ENCODE results near the gene MACROD2.

- TF ChIP-seq POLR2A (IDR thresholded peaks at IDR 0.05; ENCODE audit: low read depth, low read length) (no peak), POLR2AphosphoS5 (IDR thresholded peaks at IDR 0.05; ENCODE audit: low read depth, low read length) (no peak), TAF1 (IDR thresholded peaks at IDR 0.05; ENCODE audit: low read depth, low read length) (no peak), POU2F2 (IDR thresholded peaks at IDR 0.05; ENCODE audit: low read depth, low read length) (no peak)
Observed at GRCh38 chr20:15099130-15099529, 1103.8 kb downstream of the MACROD2 start.
